Smooth muscle cell (in vitro differentiated cells): ENCODE data around the gene HTR1B. TPM values are rescaled to one million over a fixed set of nuclear protein-coding genes. Genes with fewer than 3 reads are reported as not detected.

Experiments used
- DNase-seq: peaks from one replicate; lab custom pipeline; 2025; ENCODE audit not compliant: unreplicated experiment; lab: John Stamatoyannopoulos, UW
- H2AFZ ChIP-seq: fragments of 200-600 bp; sonication (generic); 2 replicates; pipeline ENCODE4 v1.6.0; 2016; ENCODE audit warnings: antibody characterized with exemption, low read depth, mild to moderate bottlenecking
- H3F3A ChIP-seq: fragments of 200-600 bp; sonication (generic); 2 replicates; pipeline ENCODE4 v1.6.0; 2017; ENCODE audit warnings: antibody characterized with exemption, low read depth
- H3K27ac ChIP-seq: fragments of 200-600 bp; sonication (generic); 2 replicates; pipeline ENCODE4 v1.5.1; 2016; ENCODE audit warnings: low read depth, mild to moderate bottlenecking
- H3K27me3 ChIP-seq: fragments of 200-600 bp; sonication (generic); 2 replicates; pipeline ENCODE4 v1.6.1; 2016; ENCODE audit warnings: low read depth, mild to moderate bottlenecking
- H3K36me3 ChIP-seq: fragments of 200-600 bp; sonication (generic); 2 replicates; pipeline ENCODE4 v1.5.1; 2016; ENCODE audit warnings: low read depth
- H3K4me1 ChIP-seq: fragments of 200-600 bp; sonication (generic); 2 replicates; pipeline ENCODE4 v1.5.1; 2016; ENCODE audit warnings: low read depth
- H3K4me2 ChIP-seq: fragments of 200-600 bp; sonication (generic); 2 replicates; pipeline ENCODE4 v1.6.0; 2016; ENCODE audit warnings: mild to moderate bottlenecking
- H3K4me3 ChIP-seq: fragments of 200-600 bp; sonication (generic); 2 replicates; pipeline ENCODE4 v1.5.1; 2016; ENCODE audit warnings: mild to moderate bottlenecking
- H3K79me2 ChIP-seq: fragments of 200-600 bp; sonication (generic); 2 replicates; pipeline ENCODE4 v1.6.0; 2016; ENCODE audit warnings: low read depth, mild to moderate bottlenecking
- H3K9ac ChIP-seq: fragments of 200-600 bp; sonication (generic); 2 replicates; pipeline ENCODE4 v1.6.0; 2016; ENCODE audit warnings: low read depth
- H3K9me3 ChIP-seq: fragments of 200-600 bp; sonication (generic); replicated peaks from 2 replicates; pipeline ENCODE4 v1.5.1; 2016; ENCODE audit warnings: low read depth
- H4K20me1 ChIP-seq: fragments of 200-600 bp; sonication (generic); 2 replicates; pipeline ENCODE4 v1.6.0; 2016; ENCODE audit warnings: low read depth
- WGBS: methylation state at CpG from one replicate; pipeline ENCODE4 v1.1.7; 2016; ENCODE audit warnings: low lambda C conversion rate; 5-methylcytosine and 5-hydroxymethylcytosine counted together
- polyA plus RNA-seq: library from polyadenylated mRNA; unstranded; fragments of >200 nt; fragmentation: Nextera tagmentation; extraction: Ambion mirVana; gene quantifications from 2 replicates; pipeline ENCODE4 v1.2.1, GENCODE V29; 2016
- total RNA-seq: library from RNA; depleted of rRNA; stranded (reverse); fragments of >200 nt; gene quantifications from 2 replicates; pipeline ENCODE4 v1.2.3, GENCODE V29; 2014
- TF ChIP-seq, protein P1 (sequence below): fragments of 200-600 bp; sonication (generic); IDR thresholded peaks from 2 replicates; pipeline ENCODE4 v1.5.1; 2017; ENCODE audit warnings: borderline replicate concordance, mild to moderate bottlenecking, antibody characterized with exemption; ENCODE audit not compliant: insufficient read depth, poor library complexity, severe bottlenecking

HTR1B gene
- total and polyA plus RNA-seq, 2 experiments from 2014 or later = 0.13 TPM; not detected in 1

DNA sequence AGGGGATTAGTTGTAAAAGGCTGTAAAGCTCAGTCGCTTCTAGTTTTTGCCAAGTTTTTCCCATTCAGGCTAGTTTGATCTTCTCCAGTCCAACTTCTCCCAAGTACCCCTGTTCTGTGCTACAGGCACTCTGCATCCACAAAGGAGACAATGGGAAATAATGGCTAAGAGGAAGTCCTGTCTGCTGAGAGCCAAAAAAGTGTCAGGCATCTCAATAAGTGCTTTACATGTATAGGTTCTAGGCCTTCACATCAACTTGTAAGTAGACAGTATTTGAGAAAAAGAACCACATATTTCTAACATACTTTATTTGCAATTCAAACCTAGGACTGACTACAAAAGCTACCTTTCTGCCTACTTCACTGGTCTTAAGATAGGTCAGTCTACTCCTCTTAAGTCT, 4.9 kb downstream of the HTR1B start:
- Histone ChIP-seq H3K27ac (no peak overlapping the region), H3K27me3 (peaks cover 15% of the 10 kb centered on the region), H3K36me3 (no peaks in the 10 kb centered on the region), H3F3A (peaks cover 6% of the 10 kb centered on the region), H3K9me3 (no peaks in the 10 kb centered on the region), H3K4me2 (no peak overlapping the region), H2AFZ (peak overlapping the region; percentile 28), H3K9ac (no peak overlapping the region), H4K20me1 (no peaks in the 10 kb centered on the region), H3K4me3 (no peak overlapping the region), H3K79me2 (no peaks in the 10 kb centered on the region), H3K4me1 (no peaks in the 10 kb centered on the region)
- 100% methylated on average over 1 of the region's 1 CpG for WGBS
- TF ChIP-seq, protein P1, sequence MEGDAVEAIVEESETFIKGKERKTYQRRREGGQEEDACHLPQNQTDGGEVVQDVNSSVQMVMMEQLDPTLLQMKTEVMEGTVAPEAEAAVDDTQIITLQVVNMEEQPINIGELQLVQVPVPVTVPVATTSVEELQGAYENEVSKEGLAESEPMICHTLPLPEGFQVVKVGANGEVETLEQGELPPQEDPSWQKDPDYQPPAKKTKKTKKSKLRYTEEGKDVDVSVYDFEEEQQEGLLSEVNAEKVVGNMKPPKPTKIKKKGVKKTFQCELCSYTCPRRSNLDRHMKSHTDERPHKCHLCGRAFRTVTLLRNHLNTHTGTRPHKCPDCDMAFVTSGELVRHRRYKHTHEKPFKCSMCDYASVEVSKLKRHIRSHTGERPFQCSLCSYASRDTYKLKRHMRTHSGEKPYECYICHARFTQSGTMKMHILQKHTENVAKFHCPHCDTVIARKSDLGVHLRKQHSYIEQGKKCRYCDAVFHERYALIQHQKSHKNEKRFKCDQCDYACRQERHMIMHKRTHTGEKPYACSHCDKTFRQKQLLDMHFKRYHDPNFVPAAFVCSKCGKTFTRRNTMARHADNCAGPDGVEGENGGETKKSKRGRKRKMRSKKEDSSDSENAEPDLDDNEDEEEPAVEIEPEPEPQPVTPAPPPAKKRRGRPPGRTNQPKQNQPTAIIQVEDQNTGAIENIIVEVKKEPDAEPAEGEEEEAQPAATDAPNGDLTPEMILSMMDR = no peak
- no peak for DNase-seq

DNA sequence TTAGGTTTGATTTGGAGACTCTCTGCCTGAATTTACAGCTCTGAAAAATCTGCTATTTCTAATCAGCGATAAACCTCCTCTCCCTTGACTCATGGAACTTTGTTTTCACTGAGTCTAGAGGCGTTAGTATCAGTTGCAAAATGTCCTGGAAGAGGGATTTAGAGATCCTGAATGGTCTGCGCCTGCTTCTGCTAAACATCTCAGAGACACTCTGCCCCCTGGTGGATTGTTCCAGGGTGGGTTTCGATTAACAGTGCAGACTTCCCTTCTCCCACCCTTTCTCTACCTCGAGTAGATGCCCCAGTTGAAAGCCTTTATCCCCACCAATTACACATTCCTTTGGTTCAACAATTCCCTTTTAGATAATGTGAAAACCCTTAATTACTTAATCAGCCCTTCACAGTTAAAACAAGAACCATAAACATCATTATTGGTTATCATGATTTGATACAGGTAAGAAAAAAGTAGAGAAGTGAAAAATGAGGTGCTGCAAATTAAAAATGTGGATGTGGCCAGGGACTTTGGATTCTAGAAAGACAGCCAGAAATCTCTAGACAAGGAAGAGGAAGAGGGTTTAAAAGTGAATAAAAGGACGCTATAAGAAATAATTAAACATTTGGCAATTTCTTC, 5.5 kb downstream of the HTR1B start:
- WGBS = 17% methylated on average over 6 of the region's 6 CpGs
- Histone ChIP-seq H3K9me3 (no peaks in the 10 kb centered on the region), H3K36me3 (no peaks in the 10 kb centered on the region), H3K27me3 (peaks cover 9% of the 10 kb centered on the region), H3K9ac (peak overlapping the region; percentile 53), H3K4me1 (no peaks in the 10 kb centered on the region), H3F3A (peaks cover 6% of the 10 kb centered on the region), H3K27ac (peak overlapping the region; percentile 91), H4K20me1 (no peaks in the 10 kb centered on the region), H3K79me2 (no peaks in the 10 kb centered on the region), H2AFZ (no peak overlapping the region), H3K4me2 (peak overlapping the region; percentile 72), H3K4me3 (no peak overlapping the region)
- DNase-seq = no peak
- TF ChIP-seq, protein P1 = peak; percentile 85

DNA sequence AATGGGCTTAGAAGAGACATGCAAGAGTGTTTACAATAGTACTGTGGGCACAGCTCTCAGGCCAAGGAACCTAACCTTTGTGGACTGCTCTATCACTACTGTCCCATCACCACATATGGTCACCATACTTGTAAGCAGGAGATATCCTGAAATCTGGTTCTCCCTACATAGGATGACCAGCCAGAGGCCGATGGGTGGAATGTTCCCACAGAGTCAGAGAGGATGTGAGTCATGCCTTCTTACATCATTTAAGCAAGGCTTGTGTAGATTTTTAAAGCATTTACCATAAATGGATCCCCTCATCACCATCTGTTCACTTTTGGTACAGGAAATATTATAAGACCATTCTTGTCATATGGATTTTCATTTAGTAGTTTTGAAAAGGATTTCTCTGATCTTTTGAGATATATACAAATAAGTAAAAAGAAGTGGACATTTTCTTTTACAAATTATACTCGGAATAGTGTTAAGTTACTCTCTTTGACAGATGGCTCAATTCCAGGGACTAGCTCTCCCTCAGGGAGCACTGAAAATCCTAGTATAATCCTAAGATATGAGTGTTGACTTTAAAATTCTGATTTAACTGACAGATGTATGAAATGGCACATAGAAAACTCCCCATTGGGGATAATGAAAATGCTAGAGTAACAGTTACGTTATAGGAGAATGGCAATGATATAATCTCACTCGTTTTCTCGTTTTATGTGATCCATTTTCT, 6.6 kb downstream of the HTR1B start:
- H3K4me3 ChIP-seq = peak overlapping the region; percentile 11
- H3K4me1 ChIP-seq = no peaks in the 10 kb centered on the region
- no peak overlapping the region for H2AFZ ChIP-seq
- no peaks in the 10 kb centered on the region for H3K79me2 ChIP-seq
- no peaks in the 10 kb centered on the region for H3K27me3 ChIP-seq
- H3K27ac ChIP-seq = peak overlapping the region; percentile 91
- TF ChIP-seq, protein P1 = no peak
- H3K9me3 ChIP-seq = no peaks in the 10 kb centered on the region
- peaks cover 6% of the 10 kb centered on the region for H3F3A ChIP-seq
- WGBS = 15% methylated on average over 5 of the region's 5 CpGs
- H3K4me2 ChIP-seq = peak overlapping the region; percentile 72
- H3K9ac ChIP-seq = peak overlapping the region; percentile 53
- H4K20me1 ChIP-seq = no peaks in the 10 kb centered on the region
- H3K36me3 ChIP-seq = no peaks in the 10 kb centered on the region
- DNase-seq = no peak
